MM.1S (cell line): Measurements from ENCODE around the gene PLEKHG4.

Experiments
- DNase-seq: peaks from one replicate; pipeline ENCODE4 v3.0.0-alpha.2; 2015
- H2AFZ ChIP-seq: fragments of 300-600 bp; sonication (generic); 2 replicates; pipeline ENCODE4 v1.6.0; 2016; ENCODE audit warnings: antibody characterized with exemption, low read length
- H3F3A ChIP-seq: fragments of 300-600 bp; sonication (generic); 2 replicates; pipeline ENCODE4 v1.6.1; 2016; ENCODE audit warnings: mild to moderate bottlenecking, antibody characterized with exemption, low read length, moderate library complexity, mixed read lengths; ENCODE audit not compliant: insufficient read depth
- H3K27ac ChIP-seq: fragments of 300-600 bp; sonication (generic); 2 replicates; pipeline ENCODE4 v1.5.1; 2016; ENCODE audit warnings: mild to moderate bottlenecking, low read length
- H3K27me3 ChIP-seq: fragments of 300-600 bp; sonication (generic); replicated peaks from 2 replicates; pipeline ENCODE4 v1.6.0; 2016; ENCODE audit warnings: low read length; ENCODE audit not compliant: insufficient read depth
- H3K36me3 ChIP-seq: fragments of 300-600 bp; sonication (generic); replicated peaks from 2 replicates; pipeline ENCODE4 v1.6.1; 2016; ENCODE audit warnings: mild to moderate bottlenecking, low read length, mixed read lengths; ENCODE audit not compliant: insufficient read depth
- H3K4me1 ChIP-seq: fragments of 300-600 bp; sonication (generic); 2 replicates; pipeline ENCODE4 v1.6.1; 2016; ENCODE audit warnings: low read length, mixed read lengths
- H3K4me2 ChIP-seq: fragments of 300-600 bp; sonication (generic); 2 replicates; pipeline ENCODE4 v1.6.0; 2016; ENCODE audit warnings: low read depth, low read length
- H3K4me3 ChIP-seq: fragments of 300-600 bp; sonication (generic); 2 replicates; pipeline ENCODE4 v1.5.1; 2016; ENCODE audit warnings: low read length, mixed read lengths
- H3K79me2 ChIP-seq: fragments of 300-600 bp; sonication (generic); 2 replicates; pipeline ENCODE4 v1.6.1; 2016; ENCODE audit warnings: mixed run types, low read length, mixed read lengths
- H3K9ac ChIP-seq: fragments of 300-600 bp; sonication (generic); 2 replicates; pipeline ENCODE4 v1.6.1; 2016; ENCODE audit warnings: low read length, mixed read lengths
- H3K9me2 ChIP-seq: fragments of 300-600 bp; sonication (generic); replicated peaks from 2 replicates; pipeline ENCODE4 v1.6.1; 2016; ENCODE audit warnings: mild to moderate bottlenecking, low read length, mixed read lengths; ENCODE audit not compliant: insufficient read depth
- H3K9me3 ChIP-seq: fragments of 300-600 bp; sonication (generic); replicated peaks from 2 replicates; pipeline ENCODE4 v1.6.1; 2016; ENCODE audit warnings: mild to moderate bottlenecking, low read length, mixed read lengths; ENCODE audit not compliant: insufficient read depth
- H4K20me1 ChIP-seq: fragments of 300-600 bp; sonication (generic); 2 replicates; pipeline ENCODE4 v1.6.1; 2016; ENCODE audit warnings: mild to moderate bottlenecking, low read length, moderate library complexity, mixed read lengths; ENCODE audit not compliant: insufficient read depth
- CTCF ChIP-seq: fragments of 300-600 bp; sonication (generic); IDR thresholded peaks from 2 replicates; pipeline ENCODE4 v1.5.1; 2016; ENCODE audit warnings: antibody characterized with exemption, low read length, mixed read lengths
- EZH2 ChIP-seq: fragments of 300-600 bp; sonication (generic); optimal IDR thresholded peaks from 2 replicates; pipeline ENCODE3; 2017; ENCODE audit warnings: low read depth, mild to moderate bottlenecking, antibody characterized with exemption, low read length, mixed read lengths
- EZH2phosphoT487 ChIP-seq: fragments of 300-600 bp; sonication (generic); IDR thresholded peaks from 2 replicates; pipeline ENCODE4 v1.6.1; 2018; ENCODE audit warnings: antibody characterized with exemption, low read length

PLEKHG4 gene

GRCh38 chr16:67241008-67241900, 38.1 kb upstream of the PLEKHG4 start:
- Histone ChIP-seq H3K36me3 (peaks cover 4% of the 10 kb centered on the region; the same call in 1 of the 2 replicates), H3K27me3 (no peaks in the 10 kb centered on the region), H3F3A (peaks cover 27% of the 10 kb centered on the region), H3K4me2 (no peak overlapping the region), H3K4me3 (no peak overlapping the region), H3K9me2 (no peaks in the 10 kb centered on the region), H3K27ac (no peak overlapping the region), H3K4me1 (peaks cover 22% of the 10 kb centered on the region), H4K20me1 (no peaks in the 10 kb centered on the region), H2AFZ (no peak overlapping the region), H3K9me3 (no peaks in the 10 kb centered on the region), H3K79me2 (peaks cover 63% of the 10 kb centered on the region), H3K9ac (no peak overlapping the region)
- no peak for DNase-seq
- no peak for TF ChIP-seq EZH2phosphoT487
- no peak for TF ChIP-seq EZH2

- Histone ChIP-seq H3K9me2 (no peaks in the 10 kb centered on the region), H3K4me1 (peaks cover 22% of the 10 kb centered on the region), H3K4me3 (no peak overlapping the region), H3K79me2 (peaks cover 63% of the 10 kb centered on the region), H3K9me3 (no peaks in the 10 kb centered on the region), H4K20me1 (no peaks in the 10 kb centered on the region), H3K27ac (no peak overlapping the region), H3K9ac (no peak overlapping the region), H3K27me3 (no peaks in the 10 kb centered on the region), H3F3A (peaks cover 36% of the 10 kb centered on the region), H2AFZ (no peak overlapping the region), H3K4me2 (no peak overlapping the region), H3K36me3 (no peaks in the 10 kb centered on the region)
- TF ChIP-seq EZH2 (no peak), CTCF (no peak), EZH2phosphoT487 (no peak)
- DNase-seq = no peak
Measured at GRCh38 chr16:67242138-67242730, 37.1 kb upstream of the PLEKHG4 start.

- H3K36me3 ChIP-seq = no peaks in the 10 kb centered on the region
- peak overlapping the region; percentile 85; the same call in 1 of the 2 replicates for H3K27ac ChIP-seq
- no peaks in the 10 kb centered on the region for H3K9me3 ChIP-seq
- no peak for TF ChIP-seq CTCF
- TF ChIP-seq EZH2phosphoT487 = no peak
- no peak for TF ChIP-seq EZH2
- peak overlapping the region; percentile 80; the same call in 1 of the 2 replicates for H3K9ac ChIP-seq
- no peak overlapping the region for H2AFZ ChIP-seq
- H3F3A ChIP-seq = peaks cover 44% of the 10 kb centered on the region
- H3K9me2 ChIP-seq = no peaks in the 10 kb centered on the region
- no peak for DNase-seq
- H3K79me2 ChIP-seq = peaks cover 63% of the 10 kb centered on the region
- H3K4me1 ChIP-seq = peaks cover 30% of the 10 kb centered on the region
- peak overlapping the region; percentile 93; the same call in 1 of the 2 replicates for H3K4me3 ChIP-seq
- no peaks in the 10 kb centered on the region for H3K27me3 ChIP-seq
- H4K20me1 ChIP-seq = no peaks in the 10 kb centered on the region
- peak overlapping the region; percentile 79 for H3K4me2 ChIP-seq
Measured at GRCh38 chr16:67243481-67243880, 35.9 kb upstream of the PLEKHG4 start.
